GM10266 (cell line): Measurements from ENCODE around the gene PDE4D.
"Not testable (repeated sequence)": the region's sequence is repeated elsewhere in the genome, so short reads cannot be mapped to it uniquely, and the experiment has no call there.

Experiments
- DNase-seq: peaks from one replicate; pipeline ENCODE4 v3.0.0; 2012; ENCODE audit errors: extremely low spot score
- CTCF ChIP-seq: IDR thresholded peaks from 2 replicates; pipeline ENCODE4 v1.5.1; 2012; ENCODE audit warnings: mild to moderate bottlenecking, low read depth; ENCODE audit not compliant: control insufficient read depth, insufficient read depth; ENCODE audit errors: missing control alignments

The PDE4D gene

GRCh38 chr5:58963361-58963760 lies 930.2 kb downstream of the PDE4D start:
- no peak for TF ChIP-seq CTCF
- no peak for DNase-seq

DNA sequence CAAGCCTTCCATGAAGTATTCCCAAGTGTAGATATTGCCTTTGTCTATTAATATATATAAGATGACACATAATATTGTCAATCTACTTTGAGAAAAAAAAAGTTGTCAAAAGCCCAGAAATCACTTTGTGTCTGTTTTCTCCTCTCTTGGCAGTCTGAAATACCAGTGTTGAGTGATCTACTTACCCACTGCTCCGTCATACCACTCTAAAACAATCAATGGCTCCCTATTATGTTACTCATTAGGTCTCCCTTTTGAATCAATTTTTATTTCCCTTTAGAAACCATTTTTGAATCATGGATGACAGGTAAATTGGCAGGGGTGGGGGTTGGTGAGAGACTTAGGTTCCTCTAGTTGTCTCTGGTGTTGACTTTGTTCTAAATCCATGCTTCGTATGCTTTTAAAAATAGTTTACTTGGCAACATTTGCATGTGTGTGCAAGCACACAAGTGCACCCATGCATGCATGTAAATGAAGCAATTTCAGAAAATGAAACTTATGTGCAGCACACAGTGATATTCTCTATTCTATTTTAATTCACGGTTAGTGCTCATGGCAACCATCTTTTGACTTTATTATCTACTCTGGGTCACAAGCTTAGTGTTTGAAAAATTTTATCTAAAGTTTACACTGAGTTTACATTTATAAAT lies 931.8 kb downstream of the PDE4D start:
- peak; percentile 31 for DNase-seq
- no peak for TF ChIP-seq CTCF

DNA sequence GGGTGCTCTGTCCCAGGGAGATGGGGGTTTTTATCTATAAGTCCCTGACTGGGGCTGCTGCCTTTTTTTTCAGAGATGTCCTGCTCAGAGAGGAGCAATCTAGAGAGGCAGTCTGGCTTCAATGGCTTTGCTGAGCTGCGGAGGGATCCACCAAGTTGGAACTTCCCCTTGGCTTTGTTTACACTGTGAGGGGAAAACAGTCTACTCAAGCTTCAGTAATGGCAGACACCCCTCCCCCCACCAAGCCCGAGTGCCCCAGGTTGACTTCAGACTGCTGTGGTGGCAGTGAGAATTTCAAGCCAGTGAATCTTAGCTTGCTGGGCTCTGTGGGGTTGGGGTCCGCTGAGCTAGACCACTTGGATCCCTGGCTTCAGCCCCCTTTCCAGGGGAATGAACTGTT lies 934.8 kb downstream of the PDE4D start:
- DNase-seq = no peak
- TF ChIP-seq CTCF = no peak

DNA sequence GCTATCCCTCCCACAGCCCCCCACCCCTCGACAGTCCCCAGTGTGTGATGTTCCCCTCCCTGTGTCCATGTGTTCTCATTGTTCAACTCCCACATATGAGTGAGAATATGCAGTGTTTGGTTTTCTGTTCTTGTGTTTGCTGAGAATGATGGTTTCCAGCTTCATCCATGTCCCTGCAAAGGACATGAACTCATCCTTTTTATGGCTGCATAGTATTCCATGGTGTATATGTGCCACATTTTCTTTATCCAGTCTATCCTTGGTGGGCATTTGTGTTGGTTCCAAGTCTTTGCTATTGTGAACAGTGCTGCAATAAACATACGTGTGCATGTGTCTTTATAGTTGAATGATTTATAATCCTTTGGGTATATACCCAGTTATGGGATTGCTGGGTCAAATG lies 940.3 kb downstream of the PDE4D start:
- DNase-seq = not testable (repeated sequence)

DNA sequence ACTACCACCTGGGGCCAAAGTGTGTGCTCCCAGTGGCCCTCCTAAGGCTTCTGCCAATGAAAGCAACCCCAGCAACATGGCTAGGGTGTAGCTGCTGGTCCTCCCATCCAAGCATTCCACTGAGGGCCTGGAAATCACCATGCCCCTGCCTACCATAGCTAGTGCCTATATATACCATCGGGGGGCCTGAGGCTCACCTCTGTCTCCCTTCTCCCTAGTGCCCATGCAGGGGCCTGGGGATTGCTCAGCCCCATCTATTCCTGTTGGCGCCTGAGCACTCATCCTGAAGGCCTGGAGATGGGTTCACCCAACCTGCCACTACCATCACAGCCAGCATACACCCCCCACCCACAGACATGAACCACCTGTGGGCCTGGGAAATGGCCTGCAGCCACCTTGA lies 943.3 kb downstream of the PDE4D start:
- no peak for TF ChIP-seq CTCF
- DNase-seq = no peak

- no peak for DNase-seq
- TF ChIP-seq CTCF = no peak
Measured at GRCh38 chr5:58946230-58946629, 947.3 kb downstream of the PDE4D start.

DNA sequence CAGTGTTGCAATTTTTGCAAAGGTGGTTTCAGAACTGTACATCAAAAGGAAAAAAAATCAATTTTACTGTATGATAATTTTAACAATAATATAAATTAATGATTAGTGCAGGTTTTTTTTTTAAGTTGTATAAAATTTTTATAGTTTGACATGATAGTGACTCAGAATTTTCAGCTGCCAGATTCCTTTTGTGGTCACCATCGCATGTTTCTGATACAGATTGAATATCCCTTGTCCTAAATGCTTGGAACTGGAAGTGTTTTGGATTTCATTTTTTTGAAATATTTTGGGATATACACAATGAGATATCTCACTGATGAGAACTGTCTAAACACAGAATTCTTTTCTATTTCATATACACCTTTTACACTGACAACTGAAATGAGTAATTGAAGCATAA lies 949.3 kb downstream of the PDE4D start:
- DNase-seq = no peak

More for the DNA sequence above, 949.3 kb downstream of the PDE4D start:
- no peak for TF ChIP-seq CTCF
